HG03039 (cell line): ENCODE results near the gene RBSN.
"Not testable (repeated sequence)": the region's sequence is repeated elsewhere in the genome, so short reads cannot be mapped to it uniquely, and the experiment has no call there.

ENCODE experiments used
- ATAC-seq: cut with Tn5 transposase; IDR thresholded peaks from one replicate; pipeline ENCODE4 v1.9.1; 2021; ENCODE audit warnings: mild to moderate bottlenecking, moderate library complexity; ENCODE audit not compliant: unreplicated experiment

The RBSN gene

DNA sequence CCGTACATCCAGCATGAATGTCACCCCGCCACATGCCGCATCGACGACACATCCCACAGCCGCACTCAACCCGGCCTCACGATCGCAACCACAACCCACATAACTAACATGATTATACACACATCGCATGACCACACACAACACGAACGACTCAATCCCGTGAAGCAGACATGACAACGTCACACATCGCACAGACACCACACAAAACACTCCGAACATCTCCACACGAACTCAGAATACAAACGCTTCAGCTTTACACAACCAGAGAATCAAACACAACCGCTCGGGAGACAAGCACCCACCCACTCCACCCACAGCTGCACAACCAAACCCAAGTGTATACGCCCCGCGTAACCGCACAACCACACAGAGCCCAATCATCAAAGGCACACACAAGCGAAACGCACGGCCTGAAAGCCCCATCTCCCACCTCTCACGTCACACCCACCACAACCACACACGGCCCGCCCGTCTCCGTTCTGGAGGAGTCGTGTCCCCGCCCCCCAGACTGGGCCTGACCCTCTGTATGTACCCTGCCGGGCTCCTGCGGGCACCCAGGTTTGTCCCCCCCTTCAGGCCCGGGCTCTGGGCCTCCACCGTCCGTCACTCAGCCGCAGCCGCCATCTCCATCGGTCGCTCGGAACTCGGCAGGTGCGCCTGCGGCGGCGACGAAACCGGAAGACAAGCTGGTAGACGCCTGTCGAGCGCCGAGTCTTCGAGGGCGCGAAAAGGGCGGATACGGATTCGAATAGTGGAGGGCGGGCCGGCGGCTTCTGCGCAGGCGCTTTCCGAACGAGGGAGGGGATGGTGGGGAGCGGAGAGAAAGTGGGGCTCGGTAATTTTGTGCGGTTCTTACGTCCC is at the start of gene RBSN:
RBSN (minus strand) TSS at position 646 of the 861 bp plus-strand sequence. CDS start 3,028 bp downstream, outside the sequence.
- ATAC-seq: peak; percentile 80

- ATAC-seq: no peak
Measured at GRCh38 chr3:15148614-15149013, 49.7 kb upstream of the RBSN start.

DNA sequence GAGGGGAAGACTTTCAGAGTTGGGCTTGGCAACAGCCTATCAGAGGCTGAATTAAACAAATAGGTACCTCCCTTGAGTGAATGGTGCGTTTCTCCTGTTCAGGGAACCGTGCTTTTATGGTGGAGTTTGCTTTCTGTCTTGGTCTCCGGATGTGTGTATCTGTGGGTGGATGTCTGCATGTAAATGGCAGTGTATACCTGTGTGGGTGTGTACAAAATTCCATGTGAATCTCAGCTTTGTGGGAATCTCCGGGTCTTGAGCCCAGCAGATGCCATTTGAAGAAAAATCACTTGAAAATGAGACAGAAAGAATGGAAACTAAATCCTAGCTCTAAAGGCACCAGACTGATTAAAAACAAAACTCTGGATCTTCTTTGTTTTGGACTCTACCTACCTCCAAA is 37.9 kb upstream of the RBSN start:
- not testable (repeated sequence) for ATAC-seq

GRCh38 chr3:15134968-15135367 is 36.0 kb upstream of the RBSN start:
- not testable (repeated sequence) for ATAC-seq

GRCh38 chr3:15128403-15128802 is 29.5 kb upstream of the RBSN start:
- not testable (repeated sequence) for ATAC-seq

DNA sequence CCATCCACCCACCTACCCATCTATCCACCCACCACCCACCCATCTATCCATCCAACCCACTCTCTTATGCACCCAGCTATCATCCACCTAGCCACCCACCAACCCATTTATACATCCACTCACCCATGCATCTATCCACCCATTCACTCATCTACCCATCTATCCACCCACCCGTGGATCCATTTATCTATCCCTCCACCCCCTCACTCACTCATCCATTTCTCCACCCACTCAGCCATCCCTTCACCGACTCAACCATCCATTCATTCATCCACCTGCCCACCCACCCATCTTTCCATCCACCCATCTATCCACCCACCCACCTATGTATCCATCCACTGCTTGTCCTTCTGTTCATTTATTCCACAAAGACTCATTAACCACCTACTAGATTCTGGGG is 28.0 kb upstream of the RBSN start:
- not testable (repeated sequence) for ATAC-seq

GRCh38 chr3:15122398-15122797 is 23.4 kb upstream of the RBSN start:
- ATAC-seq: no peak

GRCh38 chr3:15121936-15122335 is 23.0 kb upstream of the RBSN start:
- no peak for ATAC-seq

- ATAC-seq: no peak
Measured at GRCh38 chr3:15120986-15121385, 22.0 kb upstream of the RBSN start.

DNA sequence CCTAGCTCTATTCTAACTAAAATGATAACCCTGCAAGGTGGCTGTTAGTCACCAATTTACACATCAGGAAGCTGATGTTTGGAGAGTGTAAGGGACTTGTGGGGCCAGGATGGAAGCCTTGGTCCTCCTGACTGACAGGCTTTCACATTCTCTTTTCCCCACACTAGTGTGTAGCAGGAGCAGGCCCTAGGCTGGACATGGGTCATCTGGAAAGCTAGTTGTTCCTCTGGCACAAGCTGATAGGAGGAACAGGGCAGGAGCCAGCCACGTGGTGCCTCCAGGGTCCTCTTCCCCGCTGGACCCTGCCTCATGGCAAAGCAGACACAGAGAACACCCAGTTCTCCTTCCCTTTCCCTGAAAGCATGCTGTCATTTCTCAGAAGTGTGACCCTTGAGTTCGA is 18.1 kb upstream of the RBSN start:
- ATAC-seq: no peak

GRCh38 chr3:15116032-15116669 is 17.2 kb upstream of the RBSN start:
- no peak for ATAC-seq

GRCh38 chr3:15114466-15115358 is 15.8 kb upstream of the RBSN start:
- ATAC-seq: no peak

- ATAC-seq: no peak
Measured at GRCh38 chr3:15113884-15114283, 14.9 kb upstream of the RBSN start.

- ATAC-seq: no peak
Measured at GRCh38 chr3:15113471-15113870, 14.5 kb upstream of the RBSN start.

DNA sequence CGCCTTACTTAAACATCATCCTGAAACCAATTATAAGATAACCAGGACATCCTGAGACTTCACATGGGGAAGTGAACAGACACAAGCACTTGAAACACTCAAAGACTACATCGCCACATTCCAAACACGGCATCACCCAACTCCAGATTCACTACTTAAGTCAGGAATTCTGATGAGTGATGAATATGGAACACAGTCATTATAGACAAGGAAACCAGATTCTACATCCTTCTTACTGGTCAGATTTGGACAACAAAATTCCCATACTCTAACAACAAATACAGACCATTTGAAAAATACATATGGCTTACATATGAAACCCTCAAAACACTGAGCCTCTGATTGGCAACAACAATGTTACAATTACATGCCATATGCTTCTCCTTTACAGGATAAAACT is 13.1 kb upstream of the RBSN start:
- ATAC-seq: no peak

DNA sequence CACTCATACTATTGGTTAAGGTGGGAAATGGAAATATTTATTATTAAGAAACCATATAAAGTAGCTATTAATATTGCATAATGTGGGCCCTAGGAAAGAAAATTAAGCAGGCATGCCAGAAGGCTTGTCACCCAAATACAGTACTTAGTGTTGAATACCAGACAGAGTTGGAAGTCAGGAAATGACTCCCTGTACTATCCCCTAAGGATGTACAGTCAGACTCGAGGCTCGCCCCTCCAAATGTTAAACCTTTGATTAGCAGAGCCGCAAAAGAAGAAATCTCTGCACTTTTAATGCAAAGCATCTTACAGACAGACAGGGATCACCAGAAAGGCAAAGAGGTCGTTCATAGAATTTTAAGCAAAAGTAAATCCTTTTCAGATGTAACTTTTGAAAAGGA is 11.3 kb upstream of the RBSN start:
- ATAC-seq: no peak

DNA sequence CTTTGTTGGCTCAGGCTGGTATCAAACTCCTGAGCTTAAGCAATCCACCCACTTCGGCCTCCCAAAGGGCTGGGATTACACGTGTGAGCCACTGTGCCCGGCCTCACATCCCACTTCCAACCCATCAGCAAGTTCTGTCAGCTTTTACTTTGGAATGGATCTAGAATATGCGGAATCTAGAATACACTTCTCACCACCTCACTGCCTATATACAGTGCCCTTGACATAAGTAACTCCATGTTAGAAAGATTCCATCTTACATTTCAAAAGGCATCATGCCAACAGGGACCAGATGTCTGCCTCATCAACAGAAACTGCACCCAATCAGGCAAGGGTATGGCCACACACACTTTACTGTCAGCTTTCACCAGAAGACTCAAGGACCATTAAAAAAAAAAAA is 9.9 kb upstream of the RBSN start:
- ATAC-seq: no peak

- no peak for ATAC-seq
Measured at GRCh38 chr3:15108082-15108545, 9.2 kb upstream of the RBSN start.

DNA sequence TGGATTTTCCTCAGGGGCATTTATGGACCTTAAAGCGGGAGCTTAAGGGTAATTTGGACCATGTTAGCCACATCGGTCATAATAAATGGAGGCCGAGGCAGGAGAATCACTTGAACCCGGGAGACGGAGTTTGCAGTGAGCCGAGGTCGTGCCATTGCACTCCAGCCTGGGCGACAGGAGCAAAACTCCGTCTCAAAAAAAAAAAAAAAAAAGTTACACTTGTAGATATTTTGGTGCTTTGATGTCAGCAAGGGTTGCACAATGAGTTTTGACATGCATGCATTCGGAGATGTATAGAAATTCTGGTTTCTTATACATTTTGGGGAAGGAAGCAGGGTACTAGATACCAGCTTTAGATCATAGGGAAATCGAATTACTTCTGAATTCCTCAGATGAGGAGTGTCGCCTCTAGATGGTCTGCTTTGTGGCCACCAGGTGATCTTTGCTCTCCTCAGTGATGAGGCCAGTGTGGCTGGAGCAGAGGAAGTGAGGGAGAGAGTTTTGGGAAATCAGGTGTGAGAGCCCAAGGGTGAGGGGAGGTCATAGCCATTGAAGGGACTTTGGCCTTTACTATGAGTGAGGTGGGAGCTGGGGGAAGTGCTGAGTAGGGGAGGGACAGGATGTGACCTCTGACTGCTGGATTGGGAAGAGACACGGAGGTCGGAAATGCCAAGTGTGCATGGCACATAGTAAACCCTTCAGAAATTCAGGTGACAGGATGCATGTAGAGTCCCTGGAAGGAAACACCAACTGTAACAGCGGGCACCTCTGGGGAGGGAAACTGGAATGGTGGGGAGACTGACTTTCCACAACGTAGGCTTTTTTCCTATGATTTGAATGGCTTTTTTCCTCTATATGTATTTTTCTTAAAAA is 8.4 kb upstream of the RBSN start:
- no peak for ATAC-seq

DNA sequence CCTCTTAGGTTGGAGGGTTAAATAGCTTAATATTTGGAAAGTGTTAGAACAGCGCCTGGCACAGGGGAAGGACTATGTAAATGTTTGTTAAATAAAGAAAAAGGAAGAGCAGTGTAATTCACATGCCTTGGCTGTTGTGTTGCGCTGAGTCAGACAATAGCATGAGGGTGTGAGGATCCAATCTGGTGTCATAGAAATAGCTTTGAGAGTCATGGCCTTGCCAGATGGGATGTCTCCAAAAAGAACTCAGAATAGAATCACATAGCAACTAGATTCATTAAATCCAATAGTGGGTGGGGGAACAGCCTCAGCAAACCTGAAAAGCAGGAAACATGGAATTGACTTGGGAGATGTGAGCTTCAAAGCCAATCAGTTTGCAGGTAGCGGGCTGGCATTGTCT is 3.9 kb upstream of the RBSN start:
- ATAC-seq: no peak
